ENCODE data around the gene PIP4K2A. TPM values are rescaled to one million over a fixed set of nuclear protein-coding genes. Genes with fewer than 3 reads are reported as not detected.

The PIP4K2A gene
- total and polyA plus RNA-seq, 9 donors, result 4.3 to 85.6 (median 18.4) TPM

DNA sequence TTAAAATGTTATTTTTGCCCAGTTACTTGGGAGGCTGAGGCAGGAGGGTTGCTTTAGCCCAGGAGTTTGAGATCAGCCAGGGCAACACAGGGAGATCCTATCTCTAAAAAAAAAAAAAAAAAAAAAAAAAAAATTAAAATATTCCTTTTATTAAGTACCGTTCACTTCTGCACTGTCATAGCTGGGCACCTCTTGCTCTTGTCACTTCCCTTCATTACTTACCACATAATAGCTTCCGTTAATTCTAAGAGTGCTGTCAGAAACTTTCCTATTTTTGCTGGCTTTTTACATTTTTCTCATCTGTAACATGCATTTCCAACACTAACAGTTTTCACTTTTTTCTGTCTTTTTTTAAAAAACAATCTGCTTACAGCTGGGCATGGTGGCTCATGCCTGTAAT lies 132.9 kb downstream of the PIP4K2A start:
- 90 to 94% (median 91%) methylated on average over 2 of the region's 2 CpGs for WGBS, 3 donors
- Histone ChIP-seq H3K36me3 (no peaks in the 10 kb centered on the region), H3K9me3 (no peaks in the 10 kb centered on the region), H3K27ac (no peak overlapping the region), H3K4me3 (no peak overlapping the region), H3K27me3 (no peaks in the 10 kb centered on the region), H3K4me1 (ENCODE audit: insufficient read depth) (no peaks in the 10 kb centered on the region)
- no peak for DNase-seq
- TF ChIP-seq POLR2A (IDR thresholded peaks at IDR 0.05), result no peak
- no peak for TF ChIP-seq CTCF (IDR thresholded peaks at IDR 0.05)
- TF ChIP-seq EP300 (IDR thresholded peaks at IDR 0.05), result no peak
- intact Hi-C loops (cut with DNase I), result no loop called here

GRCh38 chr10:22580711-22581110 lies 133.7 kb downstream of the PIP4K2A start:
- H3K36me3 ChIP-seq, result no peaks in the 10 kb centered on the region
- intact Hi-C loops (cut with DNase I), result no loop called here

GRCh38 chr10:22579826-22580225 lies 134.6 kb downstream of the PIP4K2A start:
- DNase-seq, result no peak
- intact Hi-C loops (cut with DNase I), result no loop called here

More at GRCh38 chr10:22580711-22581110, 133.7 kb downstream of the PIP4K2A start:
- no peak for DNase-seq
- 92 to 95% (median 94%) methylated on average over 9 of the region's 9 CpGs for WGBS, 3 donors
- Histone ChIP-seq H3K9me3 (no peaks in the 10 kb centered on the region), H3K27me3 (no peaks in the 10 kb centered on the region), H3K27ac (no peak overlapping the region), H3K4me3 (no peak overlapping the region), H3K4me1 (ENCODE audit: insufficient read depth) (no peaks in the 10 kb centered on the region)
- TF ChIP-seq CTCF (IDR thresholded peaks at IDR 0.05), result no peak
- TF ChIP-seq EP300 (IDR thresholded peaks at IDR 0.05), result no peak
- TF ChIP-seq POLR2A (IDR thresholded peaks at IDR 0.05), result no peak

DNA sequence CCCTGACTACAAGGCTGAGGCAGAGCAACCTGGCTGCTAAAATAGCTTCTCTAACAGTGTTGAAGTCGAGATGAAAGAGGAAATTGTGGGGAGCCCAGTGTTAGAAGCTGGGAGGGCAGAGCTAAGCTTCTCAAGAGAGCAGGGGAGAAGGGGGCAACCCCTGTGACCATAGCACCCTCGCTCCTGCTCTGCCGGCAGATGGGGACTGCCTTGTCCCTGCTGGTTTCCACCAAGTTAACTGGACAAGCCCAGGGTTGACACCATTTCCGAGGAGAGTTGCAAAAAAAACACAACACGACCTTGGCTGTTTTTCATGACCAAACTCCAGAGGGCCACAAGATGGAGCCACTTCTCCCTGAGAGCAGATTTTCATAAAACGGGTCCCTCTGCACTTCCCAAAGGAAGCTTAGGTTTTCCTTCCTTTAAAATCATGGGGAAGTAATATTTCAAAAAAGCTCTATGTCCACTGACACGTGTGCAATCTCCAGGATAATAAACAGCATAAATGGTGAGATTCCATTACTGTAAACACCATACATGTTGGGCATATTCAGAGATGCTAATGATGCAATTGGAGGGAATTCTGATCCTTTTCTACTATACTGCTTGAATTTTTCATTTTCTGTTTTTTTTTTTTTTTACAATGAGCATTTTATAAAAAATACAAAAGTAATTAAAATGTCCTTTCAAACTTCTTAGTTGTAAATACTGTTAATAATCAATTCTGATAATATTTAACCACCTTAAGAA lies 140.4 kb downstream of the PIP4K2A start:
- 68 to 71% (median 70%) methylated on average over 7 of the region's 7 CpGs for WGBS, 3 donors
- no peak for TF ChIP-seq CTCF (IDR thresholded peaks at IDR 0.05)
- TF ChIP-seq EP300 (IDR thresholded peaks at IDR 0.05), result no peak
- no peak for TF ChIP-seq POLR2A (IDR thresholded peaks at IDR 0.05)
- H3K36me3 ChIP-seq, result peaks cover 2% of the 10 kb centered on the region
- H3K4me1 ChIP-seq (ENCODE audit: insufficient read depth), result no peaks in the 10 kb centered on the region
- intact Hi-C loops (cut with DNase I), result no loop called here
- H3K4me3 ChIP-seq, result no peak overlapping the region
- H3K27ac ChIP-seq, result no peak overlapping the region
- DNase-seq, result no peak
- no peaks in the 10 kb centered on the region for H3K9me3 ChIP-seq
- H3K27me3 ChIP-seq, result no peaks in the 10 kb centered on the region

More at GRCh38 chr10:22579826-22580225, 134.6 kb downstream of the PIP4K2A start:
- Histone ChIP-seq H3K27me3 (no peaks in the 10 kb centered on the region), H3K4me1 (ENCODE audit: insufficient read depth) (no peaks in the 10 kb centered on the region), H3K27ac (no peak overlapping the region), H3K9me3 (no peaks in the 10 kb centered on the region), H3K4me3 (no peak overlapping the region), H3K36me3 (no peaks in the 10 kb centered on the region)
- WGBS, 3 donors, result 82 to 88% (median 82%) methylated on average over 7 of the region's 7 CpGs
- TF ChIP-seq EP300 (IDR thresholded peaks at IDR 0.05), result no peak
- no peak for TF ChIP-seq CTCF (IDR thresholded peaks at IDR 0.05)
- no peak for TF ChIP-seq POLR2A (IDR thresholded peaks at IDR 0.05)
